Neural progenitor cell (in vitro differentiated cells): Measurements from ENCODE around the gene CRY1. TPM values are rescaled to one million over a fixed set of nuclear protein-coding genes. Genes with fewer than 3 reads are reported as not detected.
"Not testable (repeated sequence)": the region's sequence is repeated elsewhere in the genome, so short reads cannot be mapped to it uniquely, and the experiment has no call there.

Experiments used
- DNase-seq: peaks from one replicate; pipeline ENCODE4 v3.0.0-alpha.2; 2016; ENCODE audit warnings: low spot score
- H2AFZ ChIP-seq: fragments of 200-600 bp; sonication (generic); replicated peaks from 2 replicates; pipeline ENCODE4 v1.6.1; 2016; ENCODE audit warnings: antibody characterized with exemption
- H3F3A ChIP-seq: fragments of 200-600 bp; sonication (generic); 2 replicates; pipeline ENCODE4 v1.6.1; 2016; ENCODE audit warnings: antibody characterized with exemption, low read depth
- H3K27ac ChIP-seq: fragments of 200-600 bp; sonication (generic); 2 replicates; pipeline ENCODE4 v1.5.1; 2016; ENCODE audit warnings: mild to moderate bottlenecking
- H3K27me3 ChIP-seq: fragments of 200-600 bp; sonication (generic); 2 replicates; pipeline ENCODE4 v1.6.1; 2016; ENCODE audit warnings: mild to moderate bottlenecking, moderate library complexity
- H3K36me3 ChIP-seq: fragments of 200-600 bp; sonication (generic); 2 replicates; pipeline ENCODE4 v1.5.1; 2016
- H3K4me1 ChIP-seq: fragments of 200-600 bp; sonication (generic); 2 replicates; pipeline ENCODE4 v1.6.1; 2016; ENCODE audit warnings: mixed run types
- H3K4me2 ChIP-seq: fragments of 200-600 bp; sonication (generic); 2 replicates; pipeline ENCODE4 v1.6.1; 2016
- H3K4me3 ChIP-seq: fragments of 200-600 bp; sonication (generic); 2 replicates; pipeline ENCODE4 v1.5.1; 2016
- H3K79me2 ChIP-seq: fragments of 200-600 bp; sonication (generic); 2 replicates; pipeline ENCODE4 v1.6.1; 2016; ENCODE audit warnings: low read depth
- H3K9ac ChIP-seq: fragments of 200-600 bp; sonication (generic); 2 replicates; pipeline ENCODE4 v1.6.1; 2016
- H3K9me3 ChIP-seq: fragments of 200-600 bp; sonication (generic); 2 replicates; pipeline ENCODE4 v1.5.1; 2016; ENCODE audit warnings: low read depth
- H4K20me1 ChIP-seq: fragments of 200-600 bp; sonication (generic); 2 replicates; pipeline ENCODE4 v1.6.1; 2016; ENCODE audit warnings: low read depth
- H3K27ac Mint-ChIP-seq: 3 replicates; pipeline ENCODE4 v1.8.0; 2021; ENCODE audit warnings: mixed read lengths
- H3K27me3 Mint-ChIP-seq: 2 replicates; pipeline ENCODE4 v1.8.0; 2022; ENCODE audit warnings: low read depth, mild to moderate bottlenecking, inconsistent platforms, moderate library complexity, mixed read lengths; ENCODE audit not compliant: insufficient read depth
- H3K36me3 Mint-ChIP-seq: 3 replicates; pipeline ENCODE4 v1.8.0; 2021; ENCODE audit warnings: mixed read lengths
- H3K4me1 Mint-ChIP-seq: 3 replicates; pipeline ENCODE4 v1.8.0; 2021; ENCODE audit warnings: mixed read lengths
- H3K4me3 Mint-ChIP-seq: 3 replicates; pipeline ENCODE4 v1.8.0; 2021; ENCODE audit warnings: mild to moderate bottlenecking, moderate library complexity, mixed read lengths
- H3K9me3 Mint-ChIP-seq: 3 replicates; pipeline ENCODE4 v1.8.0; 2020; ENCODE audit warnings: mixed read lengths
- CTCF ChIP-seq: fragments of 200-600 bp; sonication (generic); IDR thresholded peaks from 2 replicates; pipeline ENCODE4 v1.5.1; 2017; ENCODE audit warnings: antibody characterized with exemption, mild to moderate bottlenecking
- EZH2 ChIP-seq: fragments of 200-600 bp; sonication (generic); IDR thresholded peaks from 2 replicates; pipeline ENCODE4 v1.6.1; 2017; ENCODE audit warnings: antibody characterized with exemption, mild to moderate bottlenecking, moderate library complexity
- EZH2phosphoT487 ChIP-seq: fragments of 200-600 bp; sonication (generic); IDR thresholded peaks from 2 replicates; pipeline ENCODE4 v1.6.1; 2017; ENCODE audit warnings: antibody characterized with exemption
- total RNA-seq: library from RNA; depleted of rRNA; stranded (reverse); fragments of >200 nt; gene quantifications from 2 replicates; pipeline ENCODE4 v1.2.3, GENCODE V29; 2015; ENCODE audit warnings: low replicate concordance

Gene CRY1
- total RNA-seq, 1 donor from 2014 or later: 51.3 TPM

- Mint-ChIP-seq H3K27me3 (peaks cover 4% of the 10 kb centered on the region), H3K36me3 (no peaks in the 10 kb centered on the region), H3K4me1 (peaks cover 4% of the 10 kb centered on the region), H3K9me3 (no peaks in the 10 kb centered on the region), H3K4me3 (no peak overlapping the region), H3K27ac (no peak overlapping the region)
- Histone ChIP-seq H3K27ac (no peak overlapping the region), H3K79me2 (no peaks in the 10 kb centered on the region), H3K27me3 (peaks cover 38% of the 10 kb centered on the region), H3F3A (no peaks in the 10 kb centered on the region), H3K4me2 (no peak overlapping the region), H3K4me1 (no peaks in the 10 kb centered on the region), H3K9ac (no peak overlapping the region), H3K9me3 (no peaks in the 10 kb centered on the region), H4K20me1 (no peaks in the 10 kb centered on the region), H2AFZ (no peak overlapping the region), H3K4me3 (no peak overlapping the region), H3K36me3 (no peaks in the 10 kb centered on the region)
- TF ChIP-seq EZH2phosphoT487 (no peak), EZH2 (no peak), CTCF (no peak)
- no peak for DNase-seq
These were observed 18.0 kb upstream of the CRY1 start for GRCh38 chr12:107111314-107111713.

GRCh38 chr12:107109726-107110719 lies 16.7 kb upstream of the CRY1 start:
- no peaks in the 10 kb centered on the region for H3K9me3 Mint-ChIP-seq
- H3K9ac ChIP-seq: no peak overlapping the region
- H3K79me2 ChIP-seq: no peaks in the 10 kb centered on the region
- H3K4me1 Mint-ChIP-seq: peaks cover 4% of the 10 kb centered on the region
- TF ChIP-seq CTCF (no peak), EZH2 (no peak), EZH2phosphoT487 (no peak)
- H3K36me3 Mint-ChIP-seq: no peaks in the 10 kb centered on the region
- H3K4me3 ChIP-seq: no peak overlapping the region
- H3K4me2 ChIP-seq: no peak overlapping the region
- H3K27me3 ChIP-seq: peaks cover 46% of the 10 kb centered on the region
- H3K27me3 Mint-ChIP-seq: peaks cover 4% of the 10 kb centered on the region
- no peaks in the 10 kb centered on the region for H4K20me1 ChIP-seq
- H3K27ac Mint-ChIP-seq: no peak overlapping the region
- no peak for DNase-seq
- H3K4me1 ChIP-seq: no peaks in the 10 kb centered on the region
- no peaks in the 10 kb centered on the region for H3K9me3 ChIP-seq
- H3F3A ChIP-seq: no peaks in the 10 kb centered on the region
- H2AFZ ChIP-seq: no peak overlapping the region
- no peak overlapping the region for H3K4me3 Mint-ChIP-seq
- no peaks in the 10 kb centered on the region for H3K36me3 ChIP-seq
- no peak overlapping the region for H3K27ac ChIP-seq

GRCh38 chr12:107108995-107109508 lies 15.7 kb upstream of the CRY1 start:
- Histone ChIP-seq H3K9ac (no peak overlapping the region), H3F3A (no peaks in the 10 kb centered on the region), H4K20me1 (no peaks in the 10 kb centered on the region), H3K27ac (no peak overlapping the region), H3K9me3 (no peaks in the 10 kb centered on the region), H2AFZ (no peak overlapping the region), H3K4me1 (no peaks in the 10 kb centered on the region), H3K79me2 (no peaks in the 10 kb centered on the region), H3K27me3 (peaks cover 46% of the 10 kb centered on the region), H3K4me2 (no peak overlapping the region), H3K4me3 (no peak overlapping the region), H3K36me3 (no peaks in the 10 kb centered on the region)
- Mint-ChIP-seq H3K4me1 (peaks cover 4% of the 10 kb centered on the region), H3K27me3 (peaks cover 7% of the 10 kb centered on the region), H3K4me3 (no peak overlapping the region), H3K27ac (no peak overlapping the region), H3K36me3 (no peaks in the 10 kb centered on the region), H3K9me3 (no peaks in the 10 kb centered on the region)
- DNase-seq: no peak
- no peak for TF ChIP-seq EZH2phosphoT487
- TF ChIP-seq CTCF: no peak
- no peak for TF ChIP-seq EZH2

GRCh38 chr12:107108366-107108765 lies 15.0 kb upstream of the CRY1 start:
- H3K4me3 Mint-ChIP-seq, H3K9ac ChIP-seq, H3K4me2 ChIP-seq, H3K79me2 ChIP-seq, H3F3A ChIP-seq, H3K27me3 Mint-ChIP-seq, H3K4me3 ChIP-seq, H3K27ac ChIP-seq, H4K20me1 ChIP-seq, H2AFZ ChIP-seq, H3K4me1 Mint-ChIP-seq, H3K36me3 Mint-ChIP-seq, H3K4me1 ChIP-seq, DNase-seq, H3K9me3 ChIP-seq, H3K36me3 ChIP-seq, H3K9me3 Mint-ChIP-seq, H3K27ac Mint-ChIP-seq: not testable (repeated sequence)
- H3K27me3 ChIP-seq: peaks cover 46% of the 10 kb centered on the region
